ENCODE data around the gene TFPI2.
"Not testable (repeated sequence)": the region's sequence is repeated elsewhere in the genome, so short reads cannot be mapped to it uniquely, and the experiment has no call there.

Gene TFPI2, protein sequence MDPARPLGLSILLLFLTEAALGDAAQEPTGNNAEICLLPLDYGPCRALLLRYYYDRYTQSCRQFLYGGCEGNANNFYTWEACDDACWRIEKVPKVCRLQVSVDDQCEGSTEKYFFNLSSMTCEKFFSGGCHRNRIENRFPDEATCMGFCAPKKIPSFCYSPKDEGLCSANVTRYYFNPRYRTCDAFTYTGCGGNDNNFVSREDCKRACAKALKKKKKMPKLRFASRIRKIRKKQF

GRCh38 chr7:93890464-93891068, at the start of gene TFPI2:
Gene TFPI2 (minus strand): TSS chr7:93890753. CDS start chr7:93890678, 75 bp downstream.
- no peak for DNase-seq (ENCODE audit: low read depth in 3 of 3, low spot score in 1 of 3)

GRCh38 chr7:93938293-93938692, 47.7 kb upstream of the TFPI2 start:
- DNase-seq (ENCODE audit: low read depth in 3 of 3, low spot score in 1 of 3): no peak

GRCh38 chr7:93937818-93938217, 47.3 kb upstream of the TFPI2 start:
- no peak for DNase-seq (ENCODE audit: low read depth in 3 of 3, low spot score in 1 of 3)

DNA sequence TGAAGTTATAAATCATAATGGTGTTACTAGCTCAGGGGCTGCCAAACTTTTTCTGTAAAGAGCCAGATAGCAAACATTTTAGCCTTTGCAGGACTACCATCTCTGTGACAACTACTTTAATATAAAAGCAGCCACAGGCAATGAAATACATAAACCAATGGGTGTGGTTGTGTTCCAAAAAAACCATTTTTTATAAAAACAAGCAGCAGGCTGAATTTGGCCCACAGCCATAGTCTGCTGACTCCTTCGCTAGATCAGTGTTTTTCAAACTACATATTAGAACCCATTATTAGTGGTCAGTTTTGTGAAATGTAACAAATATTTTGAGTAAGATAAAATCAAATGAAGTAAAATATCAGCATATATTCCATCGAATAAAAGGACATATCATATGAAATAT, 44.5 kb upstream of the TFPI2 start:
- DNase-seq (ENCODE audit: low read depth in 3 of 3, low spot score in 1 of 3): no peak

DNA sequence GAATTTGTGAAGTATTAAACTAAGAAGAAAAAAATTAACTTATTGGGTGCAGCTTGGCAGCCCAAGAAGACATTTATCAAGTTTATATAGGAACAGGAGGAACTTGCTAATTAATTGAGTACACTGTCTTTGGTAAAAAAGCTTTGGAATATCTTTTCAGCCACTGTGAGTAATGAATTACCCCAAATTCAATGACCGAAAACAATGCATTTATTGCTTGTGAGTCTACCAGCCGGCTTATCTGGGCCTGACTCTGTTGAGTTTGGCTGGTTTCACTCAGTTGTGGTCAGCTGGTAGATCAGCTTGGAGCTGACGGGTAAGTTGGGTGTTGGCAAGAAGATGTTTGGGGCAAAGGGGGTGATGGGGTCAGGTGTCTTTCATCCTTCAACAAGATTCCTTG, 42.6 kb upstream of the TFPI2 start:
- DNase-seq (ENCODE audit: low read depth in 3 of 3, low spot score in 1 of 3): no peak

DNA sequence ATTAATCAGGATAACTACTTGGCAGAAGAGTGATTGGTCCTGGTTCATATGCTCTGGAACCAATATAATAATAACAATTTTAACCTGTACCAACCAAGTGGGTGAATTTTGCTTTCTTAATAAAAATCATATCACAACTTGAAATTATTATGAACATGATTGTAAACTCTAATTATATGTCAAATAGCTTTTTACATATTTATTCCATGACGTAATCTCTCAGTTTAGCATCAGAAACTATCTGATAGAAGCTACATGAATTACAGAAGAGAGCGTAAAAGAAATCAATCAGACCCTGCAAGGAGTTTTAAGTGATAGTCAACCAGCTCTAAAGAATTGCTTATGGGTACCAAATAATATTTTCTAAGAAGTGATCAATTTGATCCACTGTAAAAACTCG, 41.1 kb upstream of the TFPI2 start:
- no peak for DNase-seq (ENCODE audit: low read depth in 3 of 3, low spot score in 1 of 3)

- DNase-seq (ENCODE audit: low read depth in 3 of 3, low spot score in 1 of 3): no peak
Observed at GRCh38 chr7:93927585-93927984, 37.0 kb upstream of the TFPI2 start.

- no peak for DNase-seq (ENCODE audit: low read depth in 3 of 3, low spot score in 1 of 3)
Observed at GRCh38 chr7:93926800-93927199, 36.2 kb upstream of the TFPI2 start.

DNA sequence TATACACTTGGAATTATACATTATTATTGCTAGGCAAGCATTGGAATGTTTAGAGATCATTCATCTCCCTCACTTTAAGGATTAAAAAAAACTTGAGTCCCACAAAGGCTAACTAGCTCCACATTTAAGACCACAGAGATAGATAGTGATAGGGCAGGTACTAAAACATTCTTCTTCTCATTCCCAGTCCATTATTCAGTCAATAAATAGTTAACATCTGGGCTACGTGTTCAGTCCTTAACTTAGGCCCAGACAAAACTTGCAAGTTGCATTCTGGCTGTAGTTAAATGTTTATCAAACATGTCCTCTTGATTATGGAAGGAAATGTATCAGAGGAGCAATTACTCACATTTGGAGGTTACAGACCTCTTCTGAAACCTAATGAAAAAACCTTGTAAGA, 33.4 kb upstream of the TFPI2 start:
- DNase-seq (ENCODE audit: low read depth in 3 of 3, low spot score in 1 of 3): no peak

- no peak for DNase-seq (ENCODE audit: low read depth in 3 of 3, low spot score in 1 of 3)
Observed at GRCh38 chr7:93923296-93923695, 32.7 kb upstream of the TFPI2 start.

DNA sequence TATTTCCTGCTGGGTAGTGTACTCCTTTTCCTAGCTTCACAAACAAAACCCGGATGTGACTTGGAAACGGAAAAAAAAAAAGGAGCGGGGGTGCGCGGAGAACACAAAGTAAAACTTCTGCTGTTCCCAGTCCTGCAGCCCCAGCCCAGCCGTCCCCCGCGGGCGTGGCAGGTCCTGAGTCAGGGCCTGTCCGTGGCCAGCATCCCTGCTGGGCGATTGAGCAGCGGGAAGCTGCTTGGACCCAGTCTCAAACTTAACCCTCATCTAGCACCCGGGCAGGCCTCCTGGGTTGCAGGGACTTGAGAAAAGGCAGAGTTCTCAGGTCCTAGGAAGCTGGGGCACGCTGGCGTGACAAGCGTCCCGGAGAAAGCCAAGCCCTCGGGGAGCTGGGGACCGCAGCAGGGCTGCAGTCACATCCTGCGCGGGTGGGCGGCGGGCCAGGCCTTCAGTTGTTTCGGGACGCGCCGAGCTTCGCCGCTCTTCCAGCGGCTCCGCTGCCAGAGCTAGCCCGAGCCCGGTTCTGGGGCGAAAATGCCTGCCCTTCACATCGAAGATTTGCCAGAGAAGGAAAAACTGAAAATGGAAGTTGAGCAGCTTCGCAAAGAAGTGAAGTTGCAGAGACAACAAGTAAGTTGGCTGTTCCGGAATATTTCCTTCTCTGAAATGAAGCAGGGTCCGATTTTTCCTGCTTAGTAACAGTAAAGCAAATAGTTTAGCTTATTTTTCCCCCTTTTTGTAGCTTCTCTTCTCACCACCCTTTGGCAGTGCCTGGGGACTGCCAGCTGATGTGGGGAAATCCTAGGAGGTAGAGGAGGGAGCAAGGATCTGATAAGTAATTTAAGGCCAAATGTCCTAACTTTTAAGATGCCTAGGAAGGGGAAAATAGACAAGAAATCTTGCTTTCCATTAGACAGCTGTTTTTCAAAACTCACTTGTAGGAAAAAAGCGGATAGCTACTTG, 31.3 kb upstream of the TFPI2 start, which contains the start of gene GNG11:
Gene GNG11 (plus strand): TSS at position 129 of the 960 bp plus-strand sequence. CDS start 403 bp downstream, at position 532.
- DNase-seq (ENCODE audit: low read depth in 3 of 3, low spot score in 1 of 3): peak in 1 of 3 donors; percentile 0

- DNase-seq (ENCODE audit: low read depth in 3 of 3, low spot score in 1 of 3): no peak
Observed at GRCh38 chr7:93921186-93921585, 30.6 kb upstream of the TFPI2 start.

- no peak for DNase-seq (ENCODE audit: low read depth in 3 of 3, low spot score in 1 of 3)
Observed at GRCh38 chr7:93920496-93921182, 30.1 kb upstream of the TFPI2 start.

GRCh38 chr7:93916315-93916714, 25.8 kb upstream of the TFPI2 start:
- not testable (repeated sequence) for DNase-seq (ENCODE audit: low read depth in 3 of 3, low spot score in 1 of 3)

DNA sequence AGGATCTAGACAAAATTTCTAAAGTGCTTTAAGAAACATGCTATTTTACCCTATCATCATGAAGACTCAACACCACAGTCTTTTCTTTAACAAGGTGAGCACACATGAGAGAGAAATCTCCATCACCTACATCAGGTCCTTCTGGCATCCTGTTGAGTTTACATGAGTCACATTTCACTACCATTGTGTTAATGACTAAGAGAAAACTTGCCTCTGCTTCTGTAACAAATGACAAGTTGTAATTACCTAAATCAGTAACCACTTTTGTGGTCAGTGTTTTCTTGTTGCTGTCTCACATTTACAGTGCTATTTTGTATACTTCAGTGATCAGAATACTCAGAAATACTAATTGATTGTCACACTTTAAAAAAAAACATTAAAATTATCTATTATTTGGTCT, 25.3 kb upstream of the TFPI2 start:
- not testable (repeated sequence) for DNase-seq (ENCODE audit: low read depth in 3 of 3, low spot score in 1 of 3)

DNA sequence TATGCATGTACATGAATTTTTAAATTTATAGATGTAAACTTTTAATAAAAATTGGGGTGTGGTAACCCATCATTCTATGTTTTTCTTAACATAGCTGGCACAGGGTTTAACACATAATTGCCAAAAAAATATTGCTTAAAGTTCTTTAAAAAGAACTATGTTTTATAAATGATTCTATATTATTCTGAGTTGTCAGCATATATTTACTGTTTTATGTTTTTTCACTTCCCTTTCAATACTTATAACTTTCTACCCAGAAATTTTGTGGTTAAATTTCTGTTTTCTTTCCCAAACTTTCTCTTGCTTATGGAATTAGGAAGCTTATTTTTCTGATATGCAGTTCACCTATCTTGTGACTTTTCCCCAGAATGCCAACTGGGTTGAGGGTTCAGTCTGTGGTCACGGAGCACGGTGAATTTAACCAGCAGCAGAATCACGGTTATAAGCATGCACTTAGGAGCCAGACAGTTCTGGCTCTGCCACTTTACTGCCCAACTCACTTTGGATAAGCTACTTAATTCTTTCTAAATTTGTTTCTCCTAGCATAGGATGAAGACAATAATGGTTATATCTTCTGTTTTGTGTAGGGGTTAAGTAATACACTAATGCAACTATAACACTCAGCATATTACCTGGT, 24.8 kb upstream of the TFPI2 start:
- DNase-seq (ENCODE audit: low read depth in 3 of 3, low spot score in 1 of 3): not testable (repeated sequence)

- DNase-seq (ENCODE audit: low read depth in 3 of 3, low spot score in 1 of 3): no peak
Observed at GRCh38 chr7:93914581-93915066, 24.1 kb upstream of the TFPI2 start.

- no peak for DNase-seq (ENCODE audit: low read depth in 3 of 3, low spot score in 1 of 3)
Observed at GRCh38 chr7:93913197-93913596, 22.6 kb upstream of the TFPI2 start.

- not testable (repeated sequence) for DNase-seq (ENCODE audit: low read depth in 3 of 3, low spot score in 1 of 3)
Observed at GRCh38 chr7:93911661-93912060, 21.1 kb upstream of the TFPI2 start.

GRCh38 chr7:93911242-93911641, 20.7 kb upstream of the TFPI2 start:
- not testable (repeated sequence) for DNase-seq (ENCODE audit: low read depth in 3 of 3, low spot score in 1 of 3)
